NK-92 treated with Interleukin-12 subunit alpha and Interleukin-12 subunit beta, amount 100 ng/mL, for 24 hours (cell line): Measurements from ENCODE around the gene ITSN1.
"Not testable (repeated sequence)": the region's sequence is repeated elsewhere in the genome, so short reads cannot be mapped to it uniquely, and the experiment has no call there.

Experiments used
- DNase-seq: peaks from one replicate; lab custom pipeline; 2025; lab: John Stamatoyannopoulos, UW

The ITSN1 gene

DNA sequence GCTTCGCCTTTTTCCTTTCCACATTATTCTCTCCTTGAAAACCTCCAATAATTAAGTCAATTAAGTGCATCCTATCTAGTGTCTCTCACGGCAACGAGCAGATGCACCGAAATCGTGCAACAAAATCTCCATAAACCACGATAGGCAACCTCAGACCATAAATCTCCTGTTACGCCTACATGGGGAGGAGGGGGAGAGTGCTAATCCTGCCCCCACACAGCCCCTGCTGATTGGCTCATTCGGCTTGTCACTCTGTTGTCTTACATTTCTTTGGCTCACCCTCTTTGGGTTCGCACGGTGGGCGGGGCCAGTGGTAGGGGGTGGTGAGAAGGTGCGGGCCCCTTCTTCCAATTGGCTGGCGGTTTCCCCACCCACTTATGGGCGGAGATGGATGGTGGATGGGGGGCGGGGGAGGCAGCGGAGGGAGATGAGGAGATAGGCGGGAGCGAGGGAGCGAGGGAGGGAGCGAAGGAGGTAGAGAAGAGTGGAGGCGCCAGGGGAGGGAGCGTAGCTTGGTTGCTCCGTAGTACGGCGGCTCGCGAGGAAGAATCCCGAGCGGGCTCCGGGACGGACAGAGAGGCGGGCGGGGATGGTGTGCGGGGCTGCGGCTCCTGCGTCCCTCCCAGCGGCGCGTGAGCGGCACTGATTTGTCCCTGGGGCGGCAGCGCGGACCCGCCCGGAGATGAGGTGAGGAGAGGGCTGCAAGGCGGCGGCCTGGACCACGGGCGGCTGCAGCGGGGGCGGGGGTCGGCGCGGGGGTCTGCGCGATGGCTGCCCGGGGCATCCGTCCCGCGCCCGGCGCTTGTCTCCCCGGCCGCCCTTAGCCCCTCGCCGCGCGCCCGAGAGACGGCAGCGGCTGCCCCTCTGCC, at the start of gene ITSN1:
Gene ITSN1, plus strand, starts transcription at position 475 of the 869 bp plus-strand sequence. CDS start 76,328 bp downstream, outside the sequence.
- peak; percentile 98 for DNase-seq

DNA sequence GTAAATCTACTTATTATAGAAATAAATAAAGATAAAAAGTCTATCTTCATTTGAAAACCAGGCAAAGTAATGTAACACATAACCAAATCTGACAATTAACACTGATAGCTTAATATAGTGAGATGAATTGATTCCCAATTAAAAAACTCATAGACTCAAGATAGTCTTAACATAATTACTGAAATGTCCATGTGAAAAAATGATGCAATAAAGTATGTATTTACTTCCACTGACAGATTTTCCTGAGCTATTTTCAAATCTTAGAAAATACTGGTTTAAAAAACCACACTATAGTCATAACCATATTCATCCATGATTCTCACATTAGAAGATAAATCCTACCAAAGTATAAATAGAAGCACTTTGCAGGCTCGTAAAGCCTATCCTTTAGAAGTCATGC, 44.2 kb upstream of the ITSN1 start:
- DNase-seq: no peak

- no peak for DNase-seq
These were observed 33.7 kb upstream of the ITSN1 start for GRCh38 chr21:33608559-33608958.

DNA sequence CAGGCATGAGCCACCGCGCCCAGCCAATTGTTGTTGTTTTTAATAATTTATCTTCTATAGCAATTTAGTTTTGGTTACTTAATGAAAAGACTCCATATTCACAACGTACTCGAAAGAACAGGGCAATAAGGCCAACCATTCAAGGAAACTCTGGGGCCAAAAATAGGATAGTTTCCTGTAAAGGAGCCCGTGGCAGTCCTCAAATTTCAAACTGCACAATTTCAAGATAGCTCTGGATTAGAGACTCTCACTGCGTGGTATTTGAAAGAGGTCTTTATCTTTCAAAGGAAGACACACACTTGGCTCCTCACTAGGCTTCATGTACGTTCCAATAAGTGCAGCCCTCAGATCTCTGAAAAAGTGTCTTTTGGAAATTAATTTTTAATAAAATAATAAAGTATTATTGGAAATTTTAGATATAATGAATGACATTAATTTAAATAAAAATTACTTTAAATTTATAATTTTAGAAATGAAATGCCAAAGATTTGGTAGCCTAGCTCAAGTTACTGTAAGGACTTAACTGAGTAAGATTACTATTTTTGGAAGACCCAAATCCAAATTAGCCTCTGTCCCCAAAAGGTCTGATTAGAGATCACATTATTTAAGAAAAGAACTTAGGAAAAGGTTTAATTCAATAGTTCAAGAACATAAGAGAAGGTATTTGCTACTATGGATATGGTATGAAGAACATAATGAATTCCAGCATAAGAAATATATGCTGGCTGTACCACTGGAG, 31.1 kb upstream of the ITSN1 start:
- no peak for DNase-seq

DNA sequence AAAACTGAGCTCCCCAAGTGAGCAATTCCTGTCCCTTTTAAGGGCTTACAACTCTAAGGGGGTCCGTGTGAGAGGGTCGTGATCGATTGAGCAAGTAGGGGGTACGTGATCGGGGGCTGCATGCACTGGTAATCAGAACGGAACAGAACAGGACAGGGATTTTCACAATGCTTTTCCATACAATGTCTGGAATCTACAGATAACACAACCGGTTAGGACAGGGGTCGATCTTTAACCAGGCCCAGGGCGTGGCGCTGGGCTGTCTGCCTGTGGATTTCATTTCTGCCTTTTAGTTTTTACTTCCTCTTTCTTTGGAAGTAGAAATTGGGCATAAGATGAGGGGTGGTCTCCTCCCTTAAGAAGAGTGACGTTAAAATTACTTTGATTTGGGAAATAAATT, 24.7 kb upstream of the ITSN1 start:
- DNase-seq: not testable (repeated sequence)

GRCh38 chr21:33618407-33618806, 23.9 kb upstream of the ITSN1 start:
- no peak for DNase-seq

DNA sequence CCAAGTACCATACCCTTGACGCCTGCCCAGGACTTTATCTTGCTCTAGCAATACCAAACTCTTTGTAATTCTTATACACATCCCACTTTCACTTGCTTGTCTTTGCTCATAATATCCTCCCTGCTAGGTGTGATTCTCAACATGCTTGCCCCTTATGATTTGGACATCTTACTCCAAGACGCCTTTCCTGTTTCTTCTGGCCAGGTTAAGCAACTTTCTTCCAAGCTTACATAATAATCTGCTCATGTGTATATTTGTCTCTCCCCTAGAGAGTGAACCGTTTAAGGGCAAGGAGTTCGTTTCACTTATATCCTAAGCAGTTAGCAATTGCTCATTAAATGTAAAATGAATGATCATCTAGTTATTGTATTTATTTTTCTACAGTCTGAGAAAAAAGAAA, 22.6 kb upstream of the ITSN1 start:
- no peak for DNase-seq

GRCh38 chr21:33622253-33622652, 20.0 kb upstream of the ITSN1 start:
- DNase-seq: no peak

DNA sequence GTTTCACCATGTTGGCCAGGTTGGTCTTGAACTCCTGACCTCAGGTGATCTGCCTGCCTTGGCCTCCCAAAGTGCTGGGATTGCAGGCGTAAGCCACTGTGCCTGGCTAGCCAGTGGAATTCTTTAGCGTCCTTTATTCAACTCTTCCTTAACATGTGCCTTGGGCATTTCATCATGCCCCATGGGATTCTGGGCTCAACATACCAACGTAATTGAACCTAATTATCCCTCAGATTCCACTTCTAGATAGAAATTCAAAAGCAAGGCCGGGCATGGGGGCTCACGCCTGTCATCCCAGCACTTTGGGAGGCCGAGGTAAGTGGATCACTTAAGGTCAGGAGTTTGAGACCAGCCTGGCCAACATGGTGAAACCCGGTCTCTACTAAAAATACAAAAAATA, 16.1 kb upstream of the ITSN1 start:
- DNase-seq: not testable (repeated sequence)

- no peak for DNase-seq
These were observed 8.0 kb upstream of the ITSN1 start for GRCh38 chr21:33634254-33634653.

DNA sequence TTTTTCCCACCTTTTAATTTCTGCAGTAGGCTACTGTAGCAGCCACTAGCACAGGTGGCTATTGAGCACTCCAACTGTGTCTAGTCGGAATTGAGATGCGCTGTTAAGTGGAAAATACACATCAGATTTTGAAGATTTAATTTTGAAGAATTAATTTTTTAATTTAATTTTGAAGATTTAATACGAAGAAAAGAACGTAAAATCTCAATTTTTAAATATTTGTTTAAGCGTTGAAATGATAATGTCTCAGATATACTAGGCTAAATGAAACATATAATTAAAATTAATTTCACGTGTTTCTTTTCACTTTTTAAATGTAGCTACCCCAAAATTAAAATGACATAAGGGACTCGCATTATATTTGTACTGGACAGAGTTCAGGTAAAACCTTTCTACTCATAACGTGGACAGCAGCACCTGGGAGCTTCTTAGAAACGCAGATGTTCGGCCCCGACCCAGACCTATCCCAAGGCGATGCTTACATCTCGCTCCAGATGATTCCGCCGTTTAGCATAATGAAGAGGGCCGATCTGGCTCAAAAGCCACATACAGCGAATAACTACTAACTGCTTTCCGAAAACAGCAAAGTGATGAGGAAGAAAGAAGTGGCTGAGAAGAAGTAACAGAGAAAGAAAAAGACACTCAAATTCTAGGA, 1.5 kb upstream of the ITSN1 start:
- no peak for DNase-seq

DNA sequence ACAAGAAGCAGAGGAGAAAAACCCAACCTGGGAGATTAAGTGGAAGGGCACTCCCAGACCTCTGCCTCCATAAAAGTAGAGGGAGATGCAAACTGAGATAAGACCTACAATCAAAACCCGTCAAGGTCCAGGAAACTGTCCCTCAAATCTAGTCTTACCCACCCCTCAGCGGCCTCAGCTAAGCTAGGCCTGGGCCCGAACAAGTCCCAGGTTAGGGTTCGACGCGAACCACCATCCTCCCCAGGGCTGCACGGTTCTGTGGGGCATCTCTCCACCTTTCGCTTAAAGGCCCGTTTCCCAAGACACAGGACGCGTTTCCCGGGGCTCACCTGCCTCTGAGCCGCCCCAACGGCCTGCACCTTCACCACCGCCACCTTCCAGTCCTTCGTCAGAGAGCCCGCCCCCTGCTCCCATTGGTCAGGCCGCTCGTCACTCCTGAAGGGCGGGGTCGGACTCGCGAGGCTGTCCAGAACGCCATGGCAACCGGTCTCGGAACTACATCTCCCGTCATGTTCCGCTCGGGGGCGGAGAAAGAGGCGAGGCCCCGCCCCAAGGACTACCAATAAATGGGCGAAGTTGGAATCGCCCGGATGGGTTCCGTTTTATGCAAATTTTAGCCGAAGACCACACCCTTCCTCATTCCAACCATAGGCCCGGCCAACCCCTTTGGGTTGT, 812 bp upstream of the ITSN1 start, which contains the start of gene CRYZL1:
Gene CRYZL1, minus strand, starts transcription at position 390 of the 675 bp plus-strand sequence. CDS start 10,190 bp downstream, outside the sequence.
- peak; percentile 100 for DNase-seq

DNA sequence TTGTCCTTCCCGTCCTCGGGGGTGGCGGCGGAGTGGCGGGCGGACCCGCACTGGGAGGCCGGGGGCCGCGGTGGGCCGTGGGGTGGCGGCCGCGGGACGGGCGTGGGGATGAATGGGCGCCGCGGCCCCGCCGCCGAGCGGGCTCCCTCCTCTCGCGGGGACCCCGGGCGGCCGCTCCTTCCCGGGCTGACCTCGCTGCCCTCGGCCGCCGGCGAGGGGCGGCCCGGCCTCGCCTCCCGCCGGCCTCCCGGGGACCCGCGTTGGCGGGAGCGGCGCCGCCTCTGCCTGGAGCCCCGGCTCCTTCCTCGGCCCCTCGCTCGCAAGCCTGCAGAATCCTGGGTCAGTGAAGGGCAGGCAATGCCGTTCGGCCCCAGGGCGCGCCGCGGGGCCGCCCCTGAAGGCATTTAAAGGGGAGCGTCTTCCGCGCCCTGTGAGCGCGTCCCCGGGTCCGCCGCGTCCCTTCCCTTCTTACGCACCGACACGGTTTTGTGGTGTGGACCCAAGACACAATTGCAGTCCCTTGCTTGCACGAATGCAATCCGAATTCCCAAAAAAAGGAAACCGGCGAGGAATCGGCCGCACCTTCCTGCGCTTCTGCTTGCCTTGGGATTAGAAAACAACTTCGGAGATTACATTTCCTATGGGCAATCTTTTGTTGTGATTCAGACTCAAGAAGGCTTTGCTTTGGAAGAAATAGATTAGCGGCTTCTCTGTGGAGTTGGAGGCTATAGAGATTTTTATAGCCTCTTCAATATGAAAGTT, 776 bp downstream of the ITSN1 start:
- no peak for DNase-seq

- no peak for DNase-seq
These were observed 1.5 kb downstream of the ITSN1 start for GRCh38 chr21:33643658-33644311.

- DNase-seq: no peak
These were observed 2.2 kb downstream of the ITSN1 start for GRCh38 chr21:33644383-33645074.

DNA sequence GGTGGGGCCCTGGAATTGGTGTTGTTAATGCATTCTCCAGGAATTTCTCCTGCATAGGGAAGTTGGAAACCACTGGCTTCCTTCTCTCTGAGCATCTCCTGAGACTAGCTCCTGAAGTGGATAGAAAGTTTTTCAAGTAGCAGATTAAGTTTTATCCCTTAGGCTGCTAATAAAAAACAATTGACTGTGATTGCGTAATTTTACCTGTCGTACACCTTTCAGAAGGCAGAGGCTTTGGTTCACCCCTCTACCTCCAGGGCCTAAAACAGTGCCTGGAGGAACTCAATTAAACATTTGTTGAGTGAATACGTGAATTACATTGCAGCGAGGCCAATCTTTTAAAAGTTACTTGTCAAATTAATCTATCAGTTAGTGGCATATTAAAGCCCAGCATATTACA, 3.4 kb downstream of the ITSN1 start:
- no peak for DNase-seq

DNA sequence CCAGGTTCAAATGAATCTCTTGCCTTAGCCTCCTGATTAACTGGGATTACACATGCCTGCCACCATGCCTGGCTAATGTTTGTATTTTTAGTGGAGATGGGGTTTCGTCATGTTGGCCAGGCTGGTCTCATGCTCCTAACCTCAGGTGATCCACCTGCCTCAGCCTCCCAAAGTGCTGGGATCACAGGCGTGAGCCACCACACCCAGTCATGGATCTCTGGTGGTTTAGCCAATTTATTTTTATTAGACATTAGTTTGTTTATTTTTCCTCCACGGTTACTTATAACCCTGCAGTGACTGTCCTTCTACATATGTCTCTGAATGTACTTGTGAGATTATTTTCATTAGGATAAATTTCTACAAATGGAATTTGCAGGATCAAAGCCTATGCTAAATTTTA, 5.3 kb downstream of the ITSN1 start:
- no peak for DNase-seq

- no peak for DNase-seq
These were observed 6.3 kb downstream of the ITSN1 start for GRCh38 chr21:33648555-33648954.

DNA sequence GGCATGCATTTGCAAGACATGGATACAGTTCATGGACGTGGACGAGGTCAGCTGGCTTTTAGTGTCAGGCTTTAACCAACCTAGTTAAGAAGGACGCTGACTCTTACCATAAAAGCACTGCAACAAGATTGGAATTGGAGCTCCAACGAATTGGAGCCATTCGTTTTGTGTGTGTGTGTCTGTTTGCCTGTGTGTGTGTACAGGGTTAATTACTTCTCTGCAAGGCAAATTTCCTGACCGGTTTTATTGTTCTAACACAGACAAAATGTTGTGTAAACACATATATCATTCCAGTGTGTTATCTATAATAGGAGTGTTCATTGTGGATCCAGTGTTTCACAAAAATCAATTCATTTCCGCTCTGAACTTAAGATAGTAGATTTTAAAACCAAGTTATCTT, 7.9 kb downstream of the ITSN1 start:
- no peak for DNase-seq

GRCh38 chr21:33650929-33651509, 8.7 kb downstream of the ITSN1 start:
- DNase-seq: no peak
